Thoracic aorta endothelial cell (primary cell): Measurements from ENCODE around the gene FOXD1. TPM values are rescaled to one million over a fixed set of nuclear protein-coding genes. Genes with fewer than 3 reads are reported as not detected.

Experiments used
- total RNA-seq: library from RNA; depleted of rRNA; stranded (reverse); fragments of >200 nt; gene quantifications from 2 replicates; pipeline ENCODE4 v1.2.3, GENCODE V29; 2012

The FOXD1 gene
- 0.13 TPM in 1 of 2 replicates, not detected in the other for total RNA-seq

DNA sequence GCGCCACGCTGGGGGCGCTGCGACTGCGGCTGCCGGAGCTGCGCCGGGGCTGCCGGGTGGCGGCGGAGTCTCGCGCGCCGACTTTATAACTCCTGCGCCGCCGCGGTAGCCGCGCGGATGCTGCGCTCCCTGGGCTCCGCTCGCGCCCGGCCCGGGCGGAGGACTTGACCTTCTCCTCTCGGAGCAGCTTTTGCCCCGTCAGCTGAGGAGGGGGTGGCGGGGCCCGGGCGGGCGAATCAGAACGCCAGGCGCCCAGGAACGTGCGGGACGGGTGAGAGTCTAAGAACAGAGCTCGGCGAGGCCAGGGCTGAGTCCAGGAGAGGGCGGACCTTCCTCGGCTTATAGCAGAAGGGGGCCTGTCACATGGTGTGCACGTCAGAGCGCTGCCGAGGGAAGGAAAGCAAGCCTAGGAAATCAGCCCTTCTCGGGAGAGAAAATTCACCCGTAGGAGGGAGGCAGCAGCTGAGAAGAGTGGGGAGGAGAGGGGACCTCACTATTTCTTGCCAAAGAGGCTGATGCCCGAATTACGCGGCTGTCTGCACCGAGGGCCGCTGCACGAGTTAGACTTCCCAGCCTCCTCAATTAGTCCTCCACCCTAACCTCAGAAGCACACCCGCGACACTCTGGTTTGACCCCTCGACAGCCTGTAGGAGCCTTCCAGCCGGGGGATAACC, at the start of gene FOXD1:
FOXD1 (minus strand) TSS at position 315 of the 674 bp plus-strand sequence. CDS start 415 bp downstream, outside the sequence.

Other genes starting within 250 kb of the FOXD1 start
- gene BTF3, start 49.7 kb upstream of the FOXD1 start, total RNA-seq = 551 and 607 TPM in 2 replicates
- 12.1 and 13.8 TPM in 2 replicates for gene ANKRA2, start 116.9 kb upstream of the FOXD1 start, total RNA-seq
- 46.2 and 50.5 TPM in 2 replicates for gene UTP15, start 117.0 kb upstream of the FOXD1 start, total RNA-seq
- gene ARHGEF28, start 177.4 kb upstream of the FOXD1 start, total RNA-seq = 110 and 120 TPM in 2 replicates